Omental fat pad (tissue), 4 donors: ENCODE data around the gene EPHA3. TPM values are rescaled to one million over a fixed set of nuclear protein-coding genes. Genes with fewer than 3 reads are reported as not detected.

Experiments used
- ATAC-seq: fragments of 150-250 bp; one replicate; pipeline ENCODE4 v1.9.1; 2016; ENCODE audit warnings: mild to moderate bottlenecking, moderate library complexity; ENCODE audit not compliant: low FRiP score
- DNase-seq: peaks from one replicate; pipeline ENCODE4 v3.0.0-alpha.2; 2019; ENCODE audit warnings: low spot score
- CTCF ChIP-seq, 3 donors: fragments of 450-650 bp; IDR thresholded peaks; one replicate each; pipeline ENCODE4 v1.5.1; 2016 to 2017; ENCODE audit warnings: antibody characterized with exemption in 3 of 3, mild to moderate bottlenecking in 3 of 3, moderate library complexity in 2 of 3
- total RNA-seq, 4 donors: library from RNA; depleted of rRNA; stranded (reverse); fragments of >200 nt; gene quantifications; one replicate each; pipeline ENCODE4 v1.1.0, GENCODE V29; 2016

The EPHA3 gene
- total RNA-seq, 4 donors from 2014 or later = 2.8 to 15.3 (median 4.9) TPM

- DNase-seq (no peak), ATAC-seq (no peak)
Observed at GRCh38 chr3:89455240-89455639, 347.8 kb downstream of the EPHA3 start.

GRCh38 chr3:89467898-89468363, 360.5 kb downstream of the EPHA3 start:
- no peak for ATAC-seq
- DNase-seq = no peak
- no peak for TF ChIP-seq CTCF (IDR thresholded peaks at IDR 0.05)

More at GRCh38 chr3:89455240-89455639, 347.8 kb downstream of the EPHA3 start:
- no peak for TF ChIP-seq CTCF (IDR thresholded peaks at IDR 0.05)

GRCh38 chr3:89472101-89472500, 364.7 kb downstream of the EPHA3 start:
- ATAC-seq (no peak), DNase-seq (no peak)
- TF ChIP-seq CTCF (IDR thresholded peaks at IDR 0.05) = no peak

GRCh38 chr3:89474333-89475130, 367.1 kb downstream of the EPHA3 start:
- TF ChIP-seq CTCF (IDR thresholded peaks at IDR 0.05) = no peak
- no peak for ATAC-seq
- DNase-seq = no peak

GRCh38 chr3:89488800-89489580, 381.6 kb downstream of the EPHA3 start:
- ATAC-seq (no peak), DNase-seq (no peak)
- TF ChIP-seq CTCF (IDR thresholded peaks at IDR 0.05) = no peak

GRCh38 chr3:89490129-89490528, 382.7 kb downstream of the EPHA3 start:
- TF ChIP-seq CTCF (IDR thresholded peaks at IDR 0.05) = no peak
- DNase-seq (no peak), ATAC-seq (no peak)
